OCI-M2 (cell line): Measurements from ENCODE around the gene DPPA2.

Experiments
- DNase-seq: peaks from one replicate; lab custom pipeline; 2025; ENCODE audit not compliant: unreplicated experiment; lab: John Stamatoyannopoulos, UW

DPPA2 gene

GRCh38 chr3:109325657-109326056, 9.3 kb upstream of the DPPA2 start:
- no peak for DNase-seq

- no peak for DNase-seq
Measured at GRCh38 chr3:109325109-109325508, 8.8 kb upstream of the DPPA2 start.

GRCh38 chr3:109313061-109313460, 3.3 kb downstream of the DPPA2 start:
- DNase-seq = no peak

- DNase-seq = no peak
Measured at GRCh38 chr3:109297496-109297895, 18.8 kb downstream of the DPPA2 start.

- DNase-seq = no peak
Measured at GRCh38 chr3:109284071-109284470, 32.2 kb downstream of the DPPA2 start.

GRCh38 chr3:109278546-109278945, 37.8 kb downstream of the DPPA2 start:
- DNase-seq = no peak

- no peak for DNase-seq
Measured at GRCh38 chr3:109278141-109278540, 38.2 kb downstream of the DPPA2 start.

- DNase-seq = no peak
Measured at GRCh38 chr3:109275702-109276293, 40.5 kb downstream of the DPPA2 start.

- no peak for DNase-seq
Measured at GRCh38 chr3:109270779-109271178, 45.5 kb downstream of the DPPA2 start.

GRCh38 chr3:109269577-109270275, 46.6 kb downstream of the DPPA2 start:
- no peak for DNase-seq

- no peak for DNase-seq
Measured at GRCh38 chr3:109268181-109268580, 48.1 kb downstream of the DPPA2 start.

- no peak for DNase-seq
Measured at GRCh38 chr3:109265295-109265694, 51.0 kb downstream of the DPPA2 start.

- no peak for DNase-seq
Measured at GRCh38 chr3:109257269-109257668, 59.0 kb downstream of the DPPA2 start.

GRCh38 chr3:109254770-109255169, 61.5 kb downstream of the DPPA2 start:
- DNase-seq = no peak

GRCh38 chr3:109252641-109253040, 63.7 kb downstream of the DPPA2 start:
- DNase-seq = no peak
